Hindlimb muscle (tissue), 1 donor: Measurements from ENCODE around the gene N4BP2L1. TPM values are rescaled to one million over a fixed set of nuclear protein-coding genes. Genes with fewer than 3 reads are reported as not detected.

Experiments used
- DNase-seq: peaks from one replicate; pipeline ENCODE4 v3.0.0-alpha.2; 2013
- polyA plus RNA-seq: library from polyadenylated mRNA; unstranded; fragments of 120-200 nt; gene quantifications from one replicate; pipeline ENCODE4 v1.2.1, GENCODE V29; 2013; ENCODE audit not compliant: insufficient read length

The N4BP2L1 gene
- polyA plus RNA-seq: 9.5 TPM

DNA sequence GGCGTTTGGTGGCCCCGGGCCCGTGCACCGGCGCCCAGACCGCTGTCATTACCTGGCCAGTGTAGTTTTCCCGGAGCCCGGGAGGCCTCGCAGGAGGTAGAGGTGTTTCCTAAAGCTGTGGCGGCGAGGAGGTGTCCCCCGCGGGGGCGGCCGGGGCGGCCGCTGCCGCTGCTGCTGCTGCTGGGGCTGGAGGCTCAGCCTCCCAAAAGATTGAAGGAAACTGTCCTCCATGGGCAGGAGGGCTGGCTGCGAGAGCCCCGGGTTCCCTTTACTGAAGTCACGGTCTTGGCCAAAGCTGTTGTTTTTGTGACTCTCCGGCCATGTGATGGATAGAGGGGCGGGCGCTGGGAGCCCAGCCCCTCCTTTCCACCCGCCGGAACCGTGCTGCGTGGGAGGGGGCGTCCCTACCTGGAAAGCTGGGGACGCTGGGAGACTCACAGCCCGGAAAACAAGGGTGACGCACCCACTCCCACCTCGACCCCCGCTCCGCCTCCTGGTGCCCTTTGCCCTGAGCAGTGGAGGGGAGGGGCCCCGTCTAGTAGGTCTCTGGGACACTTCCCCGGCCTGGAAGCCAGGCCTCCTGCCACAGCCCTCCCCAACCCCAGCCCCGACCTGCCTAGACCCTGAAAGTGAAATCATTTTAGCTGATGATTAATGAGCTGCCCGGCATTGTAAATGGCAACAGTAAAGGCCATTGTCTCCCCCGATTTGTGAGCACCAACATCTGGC, at the start of gene N4BP2L1:
N4BP2L1 (minus strand) TSS at position 279 of the 729 bp plus-strand sequence; CDS start at position 231, 48 bp downstream.
- peak; percentile 80 for DNase-seq

DNA sequence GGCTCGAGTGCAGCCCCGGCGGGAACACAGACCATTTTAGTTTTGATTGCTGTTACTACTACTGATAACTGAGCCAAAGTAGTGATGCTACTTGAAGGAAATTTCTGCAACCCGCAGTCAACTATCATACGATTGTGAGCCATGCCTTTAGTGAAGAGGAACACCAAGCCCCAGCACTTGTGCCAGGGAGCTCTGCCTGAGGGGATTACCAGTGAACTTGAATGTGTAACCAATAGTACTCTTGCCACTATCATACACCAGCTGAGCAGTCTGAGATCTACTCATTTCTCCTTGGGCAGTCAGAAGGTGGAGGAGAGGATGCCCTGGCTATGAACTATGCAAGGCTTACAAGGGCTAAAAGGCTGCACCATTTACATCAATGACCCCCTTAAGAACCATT, 49.0 kb upstream of the N4BP2L1 start:
- DNase-seq: no peak

DNA sequence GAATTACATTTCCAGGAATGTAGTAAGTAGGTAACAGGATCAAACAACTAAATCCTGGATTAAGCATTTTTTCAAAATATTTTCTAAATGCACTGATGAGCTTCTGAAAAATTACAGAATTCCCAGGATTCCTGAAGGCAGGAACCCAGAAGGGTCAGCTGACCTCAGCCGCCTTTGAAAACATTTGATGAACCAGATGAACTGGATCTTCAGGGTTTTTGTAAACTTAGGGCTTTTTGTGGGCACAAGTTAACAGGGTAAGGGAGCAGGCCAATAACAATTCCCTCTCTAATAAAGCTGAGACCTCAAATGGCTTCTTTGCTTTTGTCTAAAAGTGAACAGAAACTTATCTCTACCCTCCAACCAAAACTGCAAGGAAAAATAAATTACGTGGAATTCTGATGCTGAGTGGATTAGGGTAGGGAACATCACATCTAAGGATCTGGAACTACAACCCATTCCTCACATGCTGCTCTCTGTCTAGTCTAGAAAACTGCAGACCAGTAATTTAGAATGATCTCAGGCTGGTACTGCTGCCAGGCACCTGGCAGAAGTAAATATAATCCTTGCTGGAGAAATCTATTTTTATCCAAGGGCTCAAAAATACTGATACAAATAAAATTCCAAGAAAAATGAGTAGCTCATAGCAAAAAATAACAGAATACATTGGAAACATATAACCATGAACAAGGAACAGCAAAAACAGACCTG, 48.2 kb upstream of the N4BP2L1 start:
- DNase-seq: no peak

DNA sequence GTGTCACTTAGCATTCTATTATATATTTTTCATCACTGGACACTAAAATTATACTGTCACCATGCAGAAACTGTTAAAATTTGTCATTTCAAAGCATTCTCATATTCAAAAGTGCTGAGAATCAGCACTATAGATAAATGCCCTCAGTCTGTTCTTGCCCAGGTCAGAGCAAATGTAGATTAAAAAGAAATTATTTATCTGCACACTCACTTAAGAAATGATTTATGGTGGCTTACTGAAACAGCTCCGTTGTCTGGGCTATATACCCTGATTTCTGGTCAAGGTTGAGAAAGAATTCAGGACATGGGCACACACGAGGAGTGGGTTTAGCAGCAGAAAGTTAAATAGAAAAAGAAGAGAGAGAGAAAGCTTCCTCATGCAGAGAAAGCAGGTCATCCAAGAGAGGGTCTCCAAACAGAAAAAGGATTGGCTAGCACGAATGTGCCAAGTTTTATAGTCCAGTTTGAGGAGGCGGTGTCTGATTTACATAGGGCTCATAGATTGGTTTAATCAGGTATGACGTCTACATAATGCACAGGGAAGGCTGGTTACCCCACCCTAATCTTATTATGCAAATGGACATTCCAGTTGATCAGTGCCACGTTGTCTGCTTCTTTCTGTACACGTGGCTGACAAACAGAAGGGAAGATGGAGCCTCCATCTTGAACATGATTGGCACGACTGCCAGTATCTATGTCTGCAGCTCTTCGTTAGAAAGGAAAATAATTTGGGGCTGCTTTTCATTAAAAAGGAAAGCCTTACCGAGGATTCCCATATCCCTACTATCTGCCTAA, 47.3 kb upstream of the N4BP2L1 start:
- no peak for DNase-seq

DNA sequence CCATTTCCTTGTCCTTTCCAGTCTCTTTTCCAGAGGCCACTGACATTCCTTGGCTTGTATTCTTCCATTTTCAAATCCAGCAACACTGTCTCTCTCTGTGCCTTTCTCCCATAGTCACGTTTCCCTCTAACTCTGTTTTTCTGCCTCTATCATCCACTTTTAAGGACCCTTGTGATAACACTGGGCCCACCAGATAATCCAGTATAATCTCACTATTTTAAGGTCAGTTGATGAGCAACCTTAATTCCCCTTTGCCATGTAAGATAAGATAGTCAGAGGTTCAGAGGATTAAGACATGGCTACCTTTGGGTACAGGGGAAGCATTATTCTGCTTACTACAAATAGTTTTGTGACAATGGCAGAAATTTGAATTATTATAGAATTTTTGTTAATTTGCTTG, 45.7 kb upstream of the N4BP2L1 start:
- no peak for DNase-seq

DNA sequence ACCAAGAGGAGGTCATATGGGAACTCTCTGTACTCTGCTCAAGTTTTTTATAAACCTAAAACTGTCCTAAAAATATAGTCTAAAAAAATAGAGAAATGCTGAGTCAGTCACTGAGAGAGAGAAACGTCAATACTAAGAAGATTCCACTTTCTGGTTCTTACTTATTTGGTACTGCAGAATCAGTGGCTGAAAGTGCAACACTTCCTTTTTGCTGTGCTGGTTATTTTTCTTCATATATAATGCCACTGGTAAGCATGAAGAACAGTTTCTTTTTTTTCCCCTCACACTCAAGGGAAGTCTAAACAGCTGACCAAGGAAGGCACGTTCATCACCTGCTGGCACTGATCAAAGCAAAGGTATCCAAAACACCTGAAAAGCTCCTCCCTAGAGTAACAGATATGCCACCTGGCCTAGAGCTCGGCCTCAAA, 44.3 kb upstream of the N4BP2L1 start:
- peak; percentile 23 for DNase-seq

DNA sequence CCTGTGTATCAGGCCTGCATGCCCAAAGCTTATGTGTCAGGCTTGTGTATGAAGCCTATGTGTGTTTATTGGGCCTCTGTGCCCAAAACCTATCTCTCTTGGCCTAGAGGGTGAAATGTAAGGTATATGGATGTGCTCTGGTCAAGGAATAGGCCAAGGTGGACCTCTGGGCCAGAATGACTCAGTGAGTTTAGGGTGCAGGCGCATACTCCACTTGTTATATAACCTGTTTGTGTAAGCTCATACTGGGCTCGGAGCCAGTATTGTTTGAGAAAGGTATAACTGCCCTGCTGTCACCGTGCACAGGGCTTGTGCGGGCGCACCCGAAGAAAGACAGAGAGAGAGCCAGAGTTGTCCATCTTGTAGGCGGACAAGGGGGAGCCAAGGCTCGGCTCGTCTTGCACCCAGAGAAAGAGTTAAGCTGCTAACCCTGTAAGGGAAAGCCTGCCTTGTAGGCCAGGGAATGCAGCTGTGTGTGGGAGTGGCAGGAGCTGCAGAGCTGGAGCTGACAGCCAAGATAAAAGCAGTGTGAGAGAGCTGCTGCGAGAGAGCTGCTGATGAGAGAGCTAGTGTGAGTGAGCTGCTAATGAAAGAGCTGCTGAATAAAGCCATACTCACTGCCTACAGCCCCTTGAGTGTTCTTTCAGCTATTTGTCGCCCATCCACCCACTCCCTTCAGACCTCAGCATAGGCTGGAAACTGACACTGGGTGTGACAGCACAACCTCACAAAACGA, 43.4 kb upstream of the N4BP2L1 start:
- peak; percentile 61 for DNase-seq

DNA sequence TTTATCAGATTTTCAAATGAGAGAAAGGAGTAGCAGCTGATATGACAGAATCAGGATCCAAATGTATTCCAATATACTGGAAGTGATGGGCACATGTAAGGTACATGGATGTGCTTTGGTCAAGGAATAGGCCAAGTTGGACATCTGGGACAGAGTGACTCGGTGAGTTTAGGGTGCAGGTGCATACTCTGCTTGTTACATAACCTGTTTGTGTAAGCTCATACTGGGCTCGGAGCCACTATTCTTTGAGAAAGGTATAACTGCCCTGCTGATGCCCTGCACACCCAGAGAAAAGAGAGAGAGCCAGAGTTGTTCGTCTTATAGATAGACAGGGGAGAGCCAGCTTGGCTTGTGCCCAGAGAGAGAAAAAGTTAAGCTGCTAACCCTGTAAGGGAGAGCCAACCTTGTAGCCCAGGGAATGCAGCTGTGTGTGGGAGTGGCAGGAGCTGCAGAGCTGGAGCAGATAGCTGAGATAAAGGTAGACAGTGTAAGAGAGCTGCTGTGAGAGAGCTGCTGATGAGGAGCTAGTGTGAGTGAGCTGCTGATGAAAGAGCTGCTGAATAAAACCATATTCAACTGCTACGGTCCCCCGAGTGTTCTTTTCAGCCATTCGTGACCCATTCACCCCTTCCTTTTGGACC, 40.7 kb upstream of the N4BP2L1 start:
- DNase-seq: no peak

DNA sequence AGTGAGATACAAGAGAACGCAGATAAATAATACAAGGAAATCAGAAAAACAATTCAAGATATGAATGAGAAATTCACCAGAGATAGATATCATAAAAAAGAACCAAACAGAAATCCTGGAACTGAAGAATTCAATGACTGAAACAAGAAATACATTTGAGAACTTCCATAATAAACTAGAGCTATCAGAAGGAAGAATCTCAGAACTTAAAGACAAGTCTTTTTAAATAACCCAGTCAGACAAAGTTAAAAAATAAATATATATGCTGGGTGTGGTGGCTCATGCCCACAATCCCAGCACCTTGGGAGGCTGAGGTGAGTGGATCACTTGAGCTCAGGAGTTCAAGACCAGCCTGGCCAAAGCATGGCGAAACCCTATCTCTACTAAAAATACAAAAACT, 28.7 kb upstream of the N4BP2L1 start:
- DNase-seq: no peak

DNA sequence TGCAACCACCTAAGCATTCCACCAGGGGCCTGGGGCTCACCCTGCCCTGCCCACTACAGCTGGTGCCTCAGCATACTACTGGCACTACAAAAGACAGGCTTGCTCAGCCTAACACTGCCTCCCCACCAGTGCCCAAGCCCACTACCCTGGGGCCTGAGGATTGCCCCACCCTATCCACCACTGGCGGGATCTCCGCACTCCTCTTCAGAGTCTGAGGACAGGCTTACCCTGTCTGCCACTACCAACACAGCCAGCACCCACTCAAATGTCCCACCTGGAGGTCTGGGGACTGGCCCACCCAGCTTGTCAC, 27.6 kb upstream of the N4BP2L1 start:
- DNase-seq: no peak

DNA sequence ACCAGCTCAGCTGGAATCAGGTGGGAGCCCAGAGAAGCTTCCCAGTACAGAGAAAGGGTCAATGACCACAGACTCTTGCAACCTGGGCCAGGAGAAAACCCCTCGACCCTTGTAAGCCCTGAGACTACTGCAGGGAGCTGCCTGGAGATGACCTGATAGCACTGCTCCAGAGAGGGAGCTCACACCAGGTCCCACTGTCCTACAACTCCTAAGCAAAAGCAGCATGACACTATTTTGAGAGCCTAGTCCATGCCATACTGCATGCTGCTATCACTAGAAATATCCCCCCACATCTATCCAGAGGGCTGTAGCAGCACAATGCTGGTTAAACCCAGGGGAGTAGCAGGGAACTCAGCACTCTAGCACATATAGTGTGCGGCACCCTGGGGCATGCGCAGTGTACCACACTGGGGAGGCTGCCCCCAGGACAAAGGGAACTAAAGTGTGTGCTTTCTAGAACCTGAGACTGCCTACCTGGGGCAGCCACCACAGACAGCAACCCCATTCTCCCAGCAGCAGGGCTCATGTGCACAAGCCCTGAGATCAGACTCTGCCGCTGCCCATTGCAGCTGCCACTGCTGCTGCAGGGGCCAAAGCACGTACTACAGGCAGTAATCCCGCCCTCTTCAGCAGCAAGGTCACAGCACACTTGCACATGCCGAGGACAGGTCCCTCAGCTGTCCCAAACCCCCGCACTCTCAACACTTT, 27.1 kb upstream of the N4BP2L1 start:
- no peak for DNase-seq

DNA sequence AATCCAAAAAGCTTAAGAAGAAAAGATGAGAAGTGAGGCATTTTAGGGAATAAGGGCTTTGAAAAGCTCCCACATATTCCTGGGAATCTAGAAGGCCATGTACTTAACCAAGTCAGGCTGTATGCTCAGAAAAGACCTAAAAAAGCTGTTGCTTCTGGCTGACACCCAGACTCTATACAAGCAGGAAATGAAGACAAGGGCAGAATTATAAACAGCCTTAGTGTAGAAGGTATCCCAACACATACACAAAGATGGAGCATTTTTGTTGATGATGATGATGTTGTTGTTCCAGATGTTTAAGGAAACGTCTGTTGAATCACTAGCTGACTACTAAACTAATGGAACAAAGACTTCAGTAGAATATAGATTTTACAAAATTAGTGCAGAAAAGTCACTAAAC, 26.1 kb upstream of the N4BP2L1 start:
- DNase-seq: no peak

DNA sequence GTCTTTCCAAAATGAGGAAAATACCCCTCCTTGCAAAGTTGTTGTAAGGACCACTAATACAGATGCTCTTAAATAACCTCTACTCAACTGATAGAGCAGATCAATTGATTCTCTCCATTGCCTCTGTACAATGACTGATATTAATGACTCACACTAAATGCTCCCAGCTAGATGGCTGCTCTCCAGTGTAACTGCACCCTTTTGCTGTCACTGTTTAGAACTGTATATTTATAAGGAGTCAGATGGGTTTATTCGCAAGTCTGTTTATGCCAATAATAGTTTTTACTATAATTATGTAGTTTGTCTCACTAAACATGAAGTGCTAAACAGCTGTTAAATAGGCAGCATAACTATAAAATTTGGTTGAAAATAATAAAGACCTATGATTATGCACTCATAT, 21.0 kb upstream of the N4BP2L1 start:
- no peak for DNase-seq

DNA sequence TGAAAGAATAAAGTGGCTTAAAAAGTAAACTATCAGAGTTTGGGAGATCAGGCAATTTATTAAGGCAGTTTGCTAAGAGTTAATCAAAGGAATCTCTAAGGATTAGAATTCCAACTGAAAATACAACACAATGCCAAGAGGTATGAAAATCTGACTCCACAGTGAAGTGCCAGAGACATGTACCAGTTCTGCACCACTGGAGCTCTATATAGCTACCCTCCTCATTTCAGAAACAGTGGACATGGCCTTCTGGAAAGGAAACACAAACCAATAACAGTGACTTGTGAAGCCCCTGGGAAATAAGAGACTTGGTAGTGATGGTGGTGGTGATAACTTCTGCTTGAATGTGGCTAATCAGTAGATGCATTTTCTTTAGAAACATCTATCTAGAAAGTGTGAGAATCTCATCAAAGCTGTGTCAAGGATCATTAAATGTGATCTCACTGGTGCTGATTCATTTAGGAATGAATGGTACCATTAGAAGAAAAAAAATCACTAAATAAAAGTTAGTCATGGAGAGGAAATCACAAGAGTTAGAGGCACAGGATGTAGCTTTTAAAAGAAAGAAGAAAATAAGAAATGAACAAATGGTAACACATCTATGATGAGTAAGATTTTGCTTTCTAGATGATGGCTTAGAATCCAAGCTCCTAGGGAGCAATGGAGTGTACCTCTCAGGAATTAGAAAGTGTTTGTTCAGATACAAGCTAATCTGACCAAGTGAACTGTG, 20.1 kb upstream of the N4BP2L1 start:
- no peak for DNase-seq

DNA sequence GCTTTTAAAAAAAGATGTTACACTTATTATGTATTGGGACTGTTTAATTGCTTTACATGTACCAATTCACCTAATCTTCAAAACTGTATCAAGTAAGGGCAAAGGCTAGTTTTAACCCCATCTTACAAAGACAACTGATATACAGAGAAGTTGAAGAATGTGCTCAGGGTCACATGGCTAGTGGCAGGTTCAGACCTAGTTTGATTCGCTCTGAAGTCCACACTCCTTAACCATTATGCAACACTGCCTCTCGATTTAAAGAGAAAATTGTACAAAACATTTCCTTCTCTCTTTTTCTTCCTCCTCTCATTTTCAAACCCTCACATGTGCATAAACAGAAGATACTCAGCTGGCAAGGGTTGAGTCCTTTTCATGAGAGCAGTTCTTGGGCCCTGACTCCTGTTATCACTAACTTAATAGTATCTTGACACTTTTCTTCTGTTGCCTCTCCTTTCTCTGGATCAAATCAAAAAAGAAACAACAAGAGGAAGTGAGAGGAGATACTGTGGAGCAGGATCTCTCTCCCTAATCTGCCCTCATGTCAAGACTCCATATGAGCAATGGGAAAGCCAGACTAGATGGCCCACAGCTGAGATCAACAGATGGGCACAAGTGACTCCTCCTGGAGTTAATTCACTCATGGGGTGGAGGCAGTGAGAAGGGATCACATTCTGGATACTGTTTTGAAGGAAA, 19.0 kb upstream of the N4BP2L1 start:
- no peak for DNase-seq

DNA sequence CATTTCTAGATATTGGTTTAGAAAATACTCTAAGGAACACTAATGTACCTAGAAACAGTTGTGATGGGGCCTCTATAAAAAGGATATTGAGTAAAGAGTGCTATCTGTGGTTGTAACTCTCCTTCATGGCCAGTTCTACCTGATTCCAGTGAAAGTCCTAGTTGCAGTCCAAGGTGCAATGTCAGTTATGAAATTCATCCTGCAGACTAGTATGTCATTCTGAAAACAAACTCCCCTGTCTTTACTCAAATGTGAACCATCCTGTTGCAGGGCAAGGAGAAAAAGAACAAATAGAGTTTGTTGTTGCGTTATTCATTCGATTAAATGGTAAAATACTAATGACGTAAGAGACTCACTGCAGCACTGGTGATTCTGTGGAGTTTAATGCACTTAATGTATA, 18.3 kb upstream of the N4BP2L1 start:
- no peak for DNase-seq

DNA sequence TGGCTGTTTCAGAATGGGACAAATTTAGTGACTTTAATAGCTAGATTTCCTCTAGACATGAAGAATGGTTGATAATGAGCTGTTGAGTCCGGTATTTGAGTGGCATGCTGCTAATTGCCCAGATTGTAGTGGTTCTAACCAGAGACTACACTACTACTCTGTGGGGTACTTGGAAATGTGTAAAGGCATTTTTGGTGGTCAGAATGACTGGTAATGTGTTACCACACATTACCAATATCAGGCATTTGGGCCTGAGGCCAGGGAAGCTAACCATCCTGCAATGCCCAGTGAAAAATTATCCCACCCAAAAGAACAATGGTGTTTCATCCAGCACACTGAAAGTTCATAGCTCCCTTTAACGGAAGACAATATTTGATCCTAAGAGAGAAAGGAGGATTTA, 17.5 kb upstream of the N4BP2L1 start:
- no peak for DNase-seq

DNA sequence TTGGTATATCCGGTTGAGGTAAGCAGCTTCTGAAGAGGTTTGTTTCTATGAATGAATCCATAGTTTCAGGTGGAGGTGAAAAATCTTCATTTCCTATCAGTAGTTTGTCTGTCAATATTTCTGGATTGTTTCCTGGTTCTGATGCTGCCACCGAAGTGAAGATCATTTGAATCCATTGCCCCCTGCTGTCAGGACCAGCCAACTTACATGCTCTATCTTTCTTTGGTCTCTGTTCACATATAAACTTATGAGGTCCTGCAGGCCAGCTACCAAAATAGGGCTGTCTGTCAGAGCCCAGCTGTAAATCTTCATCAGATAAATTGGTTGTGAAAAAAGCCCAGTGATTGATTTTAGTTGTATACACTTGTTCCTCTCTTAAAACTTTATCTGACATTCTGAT, 15.2 kb upstream of the N4BP2L1 start:
- no peak for DNase-seq

DNA sequence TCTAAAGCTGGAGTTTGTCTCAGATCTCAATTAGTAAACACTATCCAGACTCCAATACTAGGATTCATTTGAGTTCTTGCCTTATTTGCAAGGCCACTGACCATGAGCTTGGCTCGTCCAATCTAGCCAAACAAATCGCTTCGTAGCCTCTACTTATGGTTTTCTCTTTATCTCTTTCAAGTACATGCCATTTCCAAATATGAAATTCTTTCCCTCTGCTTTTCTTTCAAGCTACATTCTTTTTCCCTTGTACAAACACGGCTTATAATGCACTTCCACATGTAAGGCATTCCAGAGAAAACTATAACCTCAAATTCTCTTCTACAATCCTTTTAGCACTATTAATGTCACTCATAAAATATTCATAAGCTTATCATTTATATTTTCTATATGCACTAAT, 10.9 kb upstream of the N4BP2L1 start:
- DNase-seq: no peak

DNA sequence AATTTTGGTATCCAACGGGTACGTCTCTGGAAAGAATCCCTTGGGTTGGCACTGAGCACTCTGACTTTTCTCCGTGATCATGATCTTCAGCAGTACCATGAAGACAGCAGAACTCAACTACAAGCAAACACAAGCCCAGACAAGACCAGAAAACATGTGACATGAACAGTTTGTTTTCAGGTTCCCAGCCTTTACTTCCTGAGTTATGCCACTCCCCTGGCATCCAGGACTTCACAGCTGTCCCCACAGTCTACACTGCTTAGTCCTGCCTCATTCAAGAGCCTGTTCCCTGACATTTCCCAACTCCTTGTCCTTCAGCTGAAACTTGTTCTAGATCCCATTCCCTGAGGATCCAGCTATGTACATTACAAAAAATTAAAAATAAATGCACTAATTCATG, 4.9 kb upstream of the N4BP2L1 start:
- DNase-seq: no peak
